GM12875 (cell line): ENCODE results near the gene TIMM44.

Source experiments
- H3K4me3 ChIP-seq: one replicate; pipeline ENCODE4 v1.5.1; 2011; ENCODE audit warnings: low read depth, low read length, control low read depth
- CTCF ChIP-seq: IDR thresholded peaks from 2 replicates; pipeline ENCODE4 v1.5.1; 2011; ENCODE audit warnings: low read depth, mild to moderate bottlenecking, control low read depth, inconsistent platforms, low read length, moderate library complexity, borderline replicate concordance; ENCODE audit not compliant: insufficient read depth

The TIMM44 gene

GRCh38 chr19:7907122-7907521 lies 36.3 kb downstream of the TIMM44 start:
- H3K4me3 ChIP-seq, result no peak overlapping the region
- no peak for TF ChIP-seq CTCF

DNA sequence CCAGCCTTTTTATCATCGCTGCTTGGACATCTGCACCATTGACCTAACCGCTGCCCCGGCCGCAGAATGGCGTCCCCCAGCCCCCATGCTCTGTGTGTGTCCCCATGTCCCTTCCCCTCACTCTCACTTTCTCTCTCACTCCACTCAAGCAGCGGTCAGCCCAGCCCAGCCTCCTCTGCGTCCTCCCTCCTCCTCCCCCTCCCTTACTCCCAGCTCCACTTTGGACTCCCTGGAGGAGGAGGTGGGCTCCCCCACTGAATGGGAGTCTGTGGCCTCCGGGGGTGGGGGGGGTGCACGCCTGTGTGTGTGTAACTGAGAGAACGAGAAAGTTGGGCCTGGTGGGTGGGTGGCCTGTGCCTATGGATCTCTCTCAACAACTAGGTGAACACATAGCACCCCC lies 37.6 kb downstream of the TIMM44 start:
- no peak for TF ChIP-seq CTCF
- no peak overlapping the region for H3K4me3 ChIP-seq

DNA sequence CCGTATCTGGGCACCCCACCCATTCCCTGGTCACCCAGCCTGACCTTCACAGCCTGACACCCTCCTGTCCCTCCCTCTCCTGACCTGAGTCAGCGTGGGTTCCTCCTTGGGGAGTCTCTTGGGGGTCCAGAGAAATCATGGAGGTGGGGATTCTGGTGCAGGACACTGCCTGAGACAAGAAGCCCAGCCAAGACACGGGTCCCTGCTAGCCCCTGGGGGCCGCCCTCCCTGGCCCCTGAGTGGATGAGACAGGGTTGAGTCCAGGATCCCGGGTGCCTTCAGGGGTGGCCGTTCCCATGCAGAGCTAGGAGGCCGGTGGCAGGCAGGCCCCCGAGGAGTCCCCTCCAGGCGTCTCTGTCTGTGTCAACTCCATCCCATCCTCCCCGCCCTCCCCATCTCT lies 38.2 kb downstream of the TIMM44 start:
- no peak overlapping the region for H3K4me3 ChIP-seq
- no peak for TF ChIP-seq CTCF

DNA sequence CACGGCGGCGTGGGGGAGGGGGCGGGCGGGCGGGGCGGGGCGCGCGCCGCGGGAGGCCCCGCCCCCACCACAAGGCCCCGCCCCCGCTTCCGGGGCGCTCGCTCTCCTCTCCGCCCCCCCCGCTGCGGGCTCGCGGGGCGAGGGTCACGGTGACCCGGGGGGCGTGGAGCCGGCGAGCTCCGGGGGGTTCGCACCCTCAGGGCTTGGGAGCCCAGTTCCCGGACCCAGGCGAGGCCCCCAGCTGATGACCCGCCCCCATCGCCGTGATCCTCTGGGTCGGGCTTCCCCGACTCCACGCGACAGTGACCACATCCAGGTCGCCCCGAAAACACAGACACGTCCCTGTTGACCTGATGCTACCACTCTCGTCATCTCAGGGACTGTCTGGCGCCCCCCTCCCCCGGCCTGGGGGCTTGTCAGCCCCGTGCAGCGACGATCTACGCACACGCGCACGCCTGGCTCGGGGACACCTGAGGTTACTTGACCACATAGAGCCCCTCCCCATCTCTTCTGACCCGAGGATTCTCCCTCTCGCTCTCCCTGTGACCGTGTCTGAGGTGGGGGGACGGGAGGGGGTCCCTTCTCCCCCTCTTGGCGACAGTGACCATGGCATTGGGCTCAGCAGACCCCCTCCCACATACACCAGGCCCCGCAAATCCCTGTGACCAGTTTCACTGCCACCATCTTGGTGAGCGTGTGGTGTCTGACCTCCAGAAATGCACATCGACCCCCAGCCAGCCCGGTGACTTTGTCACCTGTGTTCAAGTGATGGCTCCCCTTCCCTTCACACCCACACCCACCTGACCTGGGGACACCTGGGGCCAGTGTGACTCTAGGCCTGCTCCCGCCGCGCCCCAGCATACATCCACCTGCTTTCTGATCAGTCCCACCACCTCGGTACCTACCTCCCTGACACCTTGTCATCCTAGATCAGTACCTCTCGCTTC lies 39.1 kb downstream of the TIMM44 start:
- TF ChIP-seq CTCF, result no peak
- peak overlapping the region; percentile 82 for H3K4me3 ChIP-seq

DNA sequence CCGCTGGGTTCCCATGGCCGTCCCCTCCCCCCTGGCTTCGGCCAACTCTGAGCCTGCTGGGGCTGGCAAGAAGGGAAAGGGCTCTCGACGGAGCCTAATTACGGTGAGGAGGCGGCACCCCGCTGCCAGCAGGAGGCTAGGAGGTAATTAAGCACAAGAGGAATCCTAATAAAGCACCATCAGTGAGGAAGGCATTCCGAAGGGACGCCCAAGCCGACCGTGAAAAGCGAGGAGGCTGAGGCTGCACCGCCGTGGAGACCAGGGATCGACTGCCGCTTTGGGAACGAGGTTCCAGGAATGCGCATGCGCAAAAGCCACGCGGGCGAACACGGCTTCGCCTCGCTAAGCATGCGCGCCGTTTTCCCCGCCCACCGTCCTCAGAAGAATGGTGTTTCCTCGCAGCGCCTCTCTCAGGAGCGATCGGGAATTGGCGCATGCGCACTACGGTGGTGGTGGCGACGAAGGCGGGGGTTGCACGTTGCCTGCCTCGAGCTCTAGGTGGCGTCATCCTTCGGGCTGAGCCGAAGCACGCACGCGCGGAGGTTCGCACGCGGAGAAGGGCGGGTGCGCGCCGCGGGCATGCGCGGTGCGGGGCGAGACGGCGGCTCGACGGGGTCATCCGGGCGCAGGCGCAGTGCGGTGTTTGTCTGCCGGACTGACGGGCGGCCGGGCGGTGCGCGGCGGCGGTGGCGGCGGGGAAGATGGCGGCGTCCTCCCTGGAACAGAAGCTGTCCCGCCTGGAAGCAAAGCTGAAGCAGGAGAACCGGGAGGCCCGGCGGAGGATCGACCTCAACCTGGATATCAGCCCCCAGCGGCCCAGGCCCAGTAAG lies 40.0 kb downstream of the TIMM44 start, which contains the start of gene MAP2K7:
Gene MAP2K7, plus strand, starts transcription at position 634 of the 830 bp plus-strand sequence. Its CDS starts 68 bp downstream, at position 702.
- peak; percentile 62 for TF ChIP-seq CTCF
- peak within 1 kb of the TSS; percentile 82 for H3K4me3 ChIP-seq

DNA sequence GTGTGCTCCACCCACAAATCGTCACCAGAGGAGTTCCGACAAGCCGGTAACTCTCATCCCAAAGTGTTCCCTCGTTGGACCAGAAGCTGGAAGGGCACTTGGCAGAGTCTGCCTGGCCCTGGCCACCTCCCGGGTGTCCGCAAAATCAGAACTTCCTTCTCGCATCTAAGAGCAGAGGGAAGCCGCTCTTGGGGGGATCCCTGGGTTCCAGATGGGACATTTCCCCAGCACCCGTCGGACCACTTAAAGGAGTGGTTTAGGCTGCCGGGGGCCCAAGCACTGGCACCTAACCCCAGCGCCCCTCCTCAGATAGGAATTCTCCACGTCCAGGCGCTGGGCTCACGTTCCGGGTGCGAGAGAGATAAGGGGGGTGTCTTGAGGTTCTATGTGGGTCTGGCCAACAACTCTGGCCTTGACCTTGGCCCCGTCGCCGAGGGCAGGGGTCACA lies 40.6 kb downstream of the TIMM44 start:
- peak overlapping the region; percentile 60 for H3K4me3 ChIP-seq
- no peak for TF ChIP-seq CTCF
